Adrenal gland (tissue), 12 donors: ENCODE data around the gene IRX6. TPM values are rescaled to one million over a fixed set of nuclear protein-coding genes. Genes with fewer than 3 reads are reported as not detected.

ENCODE experiments used
- DNase-seq, 7 donors: peaks; one replicate each; pipeline ENCODE4 v3.0.0-alpha.2; 2019 to 2020
- H3K27ac ChIP-seq, 5 donors: fragments of 200-600 bp; sonication (generic) in 4 of 5; 1 replicate in 3 of 5; 2 replicates in 2 of 5; pipeline versions ENCODE4 v1.5.1 to v1.8.0; 2016 to 2020; ENCODE audit warnings: mild to moderate bottlenecking in 1 of 5
- H3K27me3 ChIP-seq: fragments of 200-600 bp; 2 replicates; pipeline ENCODE4 v1.8.0; 2021
- H3K36me3 ChIP-seq, 2 donors: fragments of 200-600 bp; replicated peaks in 1 of 2; 1 replicate in 1 of 2; 2 replicates in 1 of 2; pipeline versions ENCODE4 v1.5.1 to v1.8.0; 2018 to 2022
- H3K4me1 ChIP-seq, 2 donors: fragments of 200-600 bp; replicated peaks in 1 of 2; 1 replicate in 1 of 2; 2 replicates in 1 of 2; pipeline versions ENCODE4 v1.5.1 to v1.8.0; 2018 to 2021
- H3K4me3 ChIP-seq, 4 donors: fragments of 200-600 bp; sonication (generic) in 3 of 4; one replicate each; pipeline ENCODE4 v1.5.1; 2016 to 2018
- H3K9me3 ChIP-seq, 3 donors: fragments of 200-600 bp; sonication (generic) in 1 of 3; replicated peaks in 1 of 3; 1 replicate in 2 of 3; 2 replicates in 1 of 3; pipeline versions ENCODE4 v1.5.1 to v1.8.0; 2016 to 2021
- POLR2A ChIP-seq, 2 donors: fragments of 450-650 bp; IDR thresholded peaks; one replicate each; pipeline ENCODE4 v1.6.1; 2017; ENCODE audit warnings: antibody characterized with exemption in 2 of 2, mild to moderate bottlenecking in 2 of 2, moderate library complexity in 1 of 2
- WGBS, 4 donors: extraction: QIAGEN DNeasy Blood & Tissue Kit in 2 of 4; methylation state at CpG; one replicate each; pipeline versions ENCODE4 v1.1.5 to v1.1.7; 2013 to 2017; 5-methylcytosine and 5-hydroxymethylcytosine counted together
- intact Hi-C, 2 donors: fragments of 100-400 bp; cut with DNase I; formaldehyde crosslinking; loops; one replicate each; pipeline versions ENCODE4 v1.14.1 to v1.15.0; 2022 to 2023
- polyA plus RNA-seq, 3 donors: library from polyadenylated mRNA; stranded (reverse); fragments of 200-250 nt in 2 of 3; fragments of 350-450 nt in 1 of 3; fragmentation: Illumina TruSeq in 1 of 3; extraction: RNeasy Lipid Tissue Mini Kit (QIAGEN cat#74804) in 1 of 3; gene quantifications; one replicate each; pipeline ENCODE4 v1.2.3, GENCODE V29; 2013 to 2014
- total RNA-seq, 9 donors: library from RNA; depleted of rRNA in 4 of 9; stranded (reverse); fragments of >200 nt in 4 of 9; fragments of 120-200 nt in 1 of 9; fragmentation: NEBNext Ultra II Directional in 1 of 9; extraction: Animal tissue kit (Norgen Biotek cat#: 25700) in 1 of 9; gene quantifications; one replicate each; pipeline versions ENCODE4 v1.1.0 to v1.2.4, GENCODE V29; 2013 to 2023
- TF ChIP-seq, protein P1 (sequence below), 6 experiments: fragments of 450-650 bp in 4 of 6; fragments of 200-600 bp in 2 of 6; sonication (generic) in 1 of 6; IDR thresholded peaks; 1 replicate in 5 of 6; 2 replicates in 1 of 6; pipeline versions ENCODE4 v1.5.1 to v1.8.0; 2016 to 2021; ENCODE audit warnings: antibody characterized with exemption in 6 of 6, mild to moderate bottlenecking in 2 of 6, moderate library complexity in 1 of 6
- donor health status: healthy with polysubstance abuse.
- donor health status: Bipolar disorder and iron deficiency.
- donor health status: DM: yes; HTN: yes; CAD: no.
- donor health status: DM: no; HTN: no; CAD: no.
- donor health status: DM: no; HTN: no; CAD: no.
- donor health status: DM: yes; HTN: yes; CAD: no.

The IRX6 gene
- total and polyA plus RNA-seq, 12 donors: 0.13 to 0.61 TPM; not detected in 10

DNA sequence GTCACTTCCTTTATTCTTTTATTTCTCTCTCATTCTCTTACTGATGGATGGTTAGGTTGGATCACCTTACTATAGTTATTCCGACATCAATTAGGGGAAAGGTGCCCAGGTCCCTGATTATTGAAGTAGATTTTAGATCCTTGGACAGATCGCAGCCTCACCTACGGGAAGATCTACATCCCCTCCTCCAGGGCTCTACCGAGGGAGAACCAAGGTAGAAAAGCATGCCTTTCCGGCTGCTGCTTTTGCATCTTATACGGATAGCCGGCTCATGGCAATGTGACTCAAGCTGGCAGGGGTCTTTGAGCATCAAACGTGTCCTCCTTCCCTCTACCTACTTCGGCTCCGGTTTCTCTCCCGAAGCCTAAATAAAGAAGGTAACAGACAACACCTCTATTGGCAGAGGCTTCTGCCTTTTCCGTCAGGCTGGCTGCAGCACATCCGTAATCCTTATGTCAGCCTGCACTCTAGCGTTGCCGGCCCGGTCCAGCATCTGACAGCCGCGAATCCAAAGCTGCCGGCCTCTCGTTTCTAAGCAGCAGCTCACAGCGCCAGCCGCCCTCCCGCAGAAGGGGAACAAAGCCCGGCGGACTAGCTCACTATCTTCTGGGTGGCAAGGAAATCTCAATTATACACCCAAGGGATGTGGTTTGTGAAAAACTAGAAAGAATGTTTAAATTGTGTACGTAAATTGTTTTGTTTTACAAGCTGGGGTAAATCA, 46.9 kb downstream of the IRX6 start:
- Histone ChIP-seq H3K4me1 (no peaks in the 10 kb centered on the region), H3K4me3 (no peak overlapping the region), H3K9me3 (no peaks in the 10 kb centered on the region), H3K27ac (no peak overlapping the region), H3K36me3 (no peaks in the 10 kb centered on the region), H3K27me3 (peaks cover 11% of the 10 kb centered on the region)
- TF ChIP-seq, protein P1, sequence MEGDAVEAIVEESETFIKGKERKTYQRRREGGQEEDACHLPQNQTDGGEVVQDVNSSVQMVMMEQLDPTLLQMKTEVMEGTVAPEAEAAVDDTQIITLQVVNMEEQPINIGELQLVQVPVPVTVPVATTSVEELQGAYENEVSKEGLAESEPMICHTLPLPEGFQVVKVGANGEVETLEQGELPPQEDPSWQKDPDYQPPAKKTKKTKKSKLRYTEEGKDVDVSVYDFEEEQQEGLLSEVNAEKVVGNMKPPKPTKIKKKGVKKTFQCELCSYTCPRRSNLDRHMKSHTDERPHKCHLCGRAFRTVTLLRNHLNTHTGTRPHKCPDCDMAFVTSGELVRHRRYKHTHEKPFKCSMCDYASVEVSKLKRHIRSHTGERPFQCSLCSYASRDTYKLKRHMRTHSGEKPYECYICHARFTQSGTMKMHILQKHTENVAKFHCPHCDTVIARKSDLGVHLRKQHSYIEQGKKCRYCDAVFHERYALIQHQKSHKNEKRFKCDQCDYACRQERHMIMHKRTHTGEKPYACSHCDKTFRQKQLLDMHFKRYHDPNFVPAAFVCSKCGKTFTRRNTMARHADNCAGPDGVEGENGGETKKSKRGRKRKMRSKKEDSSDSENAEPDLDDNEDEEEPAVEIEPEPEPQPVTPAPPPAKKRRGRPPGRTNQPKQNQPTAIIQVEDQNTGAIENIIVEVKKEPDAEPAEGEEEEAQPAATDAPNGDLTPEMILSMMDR (IDR thresholded peaks at IDR 0.05): peak in 3 of 6 experiments; percentile 25 to 41 (median 39)
- TF ChIP-seq POLR2A (IDR thresholded peaks at IDR 0.05): no peak
- intact Hi-C loops: no loop called here
- WGBS, 4 donors: 12 to 24% (median 13%) methylated on average over 17 to 26 of the region's 26 CpGs
- DNase-seq: peak; percentile 26 to 82 (median 43)

DNA sequence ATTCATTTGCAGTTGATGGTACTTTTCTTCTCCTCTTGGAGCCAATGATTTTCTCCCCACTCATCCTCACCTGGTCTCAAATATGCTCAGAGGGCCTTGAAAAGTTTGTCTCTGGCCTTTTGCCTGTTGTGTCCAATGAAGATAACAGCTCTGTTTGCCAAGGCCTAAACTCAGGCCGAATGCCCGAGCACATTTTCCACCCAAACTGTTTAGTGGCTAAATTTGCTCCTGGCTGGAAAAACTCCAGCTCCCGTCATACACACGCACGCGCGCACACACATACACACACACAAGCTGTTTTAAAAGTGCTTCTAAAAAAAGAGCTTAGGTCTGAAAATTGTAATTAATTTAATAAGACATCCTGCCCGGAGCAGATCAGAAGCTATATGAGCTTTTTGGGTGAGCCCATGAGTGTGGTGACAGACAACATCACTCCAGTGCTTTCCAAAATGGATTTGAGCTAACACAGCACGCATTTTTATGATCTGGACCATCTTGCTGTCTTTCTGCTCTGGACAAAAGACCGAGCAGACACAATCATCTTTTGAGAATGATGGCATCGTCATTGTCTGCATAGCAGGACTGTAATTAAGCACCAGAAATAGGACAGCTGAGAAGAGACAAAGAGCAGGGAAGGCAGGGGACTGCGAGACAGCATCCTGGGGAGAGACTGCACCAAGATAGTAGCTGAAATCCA, 48.9 kb downstream of the IRX6 start:
- Histone ChIP-seq H3K27ac (no peak overlapping the region), H3K36me3 (no peaks in the 10 kb centered on the region), H3K9me3 (no peaks in the 10 kb centered on the region), H3K4me3 (no peak overlapping the region), H3K27me3 (peaks cover 11% of the 10 kb centered on the region), H3K4me1 (no peaks in the 10 kb centered on the region)
- TF ChIP-seq, protein P1 (IDR thresholded peaks at IDR 0.05): no peak
- no peak for TF ChIP-seq POLR2A (IDR thresholded peaks at IDR 0.05)
- intact Hi-C loops: no loop called here
- peak in 4 of 7 donors; percentile 4 to 26 (median 19) for DNase-seq
- WGBS, 4 donors: 64 to 76% (median 71%) methylated on average over 12 of the region's 12 CpGs

- Histone ChIP-seq H3K36me3 (no peaks in the 10 kb centered on the region), H3K27ac (no peak overlapping the region), H3K4me1 (no peaks in the 10 kb centered on the region), H3K9me3 (no peaks in the 10 kb centered on the region), H3K27me3 (peaks cover 11% of the 10 kb centered on the region), H3K4me3 (no peak overlapping the region)
- intact Hi-C loops: no loop called here
- no peak for DNase-seq
- TF ChIP-seq, protein P1 (IDR thresholded peaks at IDR 0.05): no peak
- TF ChIP-seq POLR2A (IDR thresholded peaks at IDR 0.05): no peak
Observed at GRCh38 chr16:55373489-55373832, 49.5 kb downstream of the IRX6 start.

GRCh38 chr16:55376045-55376444, 52.0 kb downstream of the IRX6 start:
- no peak for DNase-seq
- intact Hi-C loops: no loop called here
- TF ChIP-seq, protein P1 (IDR thresholded peaks at IDR 0.05): no peak
- TF ChIP-seq POLR2A (IDR thresholded peaks at IDR 0.05): no peak
- Histone ChIP-seq H3K36me3 (no peaks in the 10 kb centered on the region), H3K4me3 (no peak overlapping the region), H3K4me1 (no peaks in the 10 kb centered on the region), H3K27me3 (peaks cover 4% of the 10 kb centered on the region), H3K27ac (no peak overlapping the region), H3K9me3 (no peaks in the 10 kb centered on the region)
- whole genome bisulfite sequencing, 4 donors: 88 to 93% (median 90%) methylated on average over 3 of the region's 3 CpGs
